Measurements from ENCODE around the gene ST6GAL2. TPM values are rescaled to one million over a fixed set of nuclear protein-coding genes. Genes with fewer than 3 reads are reported as not detected.
A peak's percentile ranks its signal among the peaks of the same experiment; 100 is the strongest.

The ST6GAL2 gene
- polyA plus RNA-seq, 1 of the 3 experiments (the other 2 are of a cell fraction) = 0.77 TPM

GRCh38 chr2:106828119-106828518 lies 57.8 kb downstream of the ST6GAL2 start:
- Histone ChIP-seq H3K27me3 (ENCODE audit: insufficient read depth) (no peaks in the 10 kb centered on the region), H2AFZ (ENCODE audit: low read depth) (no peak overlapping the region), H3K79me2 (ENCODE audit: insufficient read depth) (no peaks in the 10 kb centered on the region), H3K9me2 (no peaks in the 10 kb centered on the region), H3K4me1 (ENCODE audit: control insufficient read depth in 1 of 2, insufficient read depth in 2 of 2, low read depth in 1 of 2, low read length in 1 of 2) (no peaks in the 10 kb centered on the region), H3K4me3 (ENCODE audit: low read depth in 2 of 2, low read length in 1 of 2) (no peak overlapping the region), H3K9ac (no peak overlapping the region), H3K9me3 (no peaks in the 10 kb centered on the region), H3F3A (replicated peaks; ENCODE audit: insufficient read depth) (no peaks in the 10 kb centered on the region), H3K4me2 (no peak overlapping the region), H3K36me3 (replicated peaks in 1 of 2; ENCODE audit: control insufficient read depth in 1 of 2, insufficient read depth in 2 of 2, low read length in 1 of 2) (peaks cover 3 to 4% of the 10 kb centered on the region in 2 experiments), H4K20me1 (ENCODE audit: insufficient read depth) (no peaks in the 10 kb centered on the region), H3K27ac (ENCODE audit: low read depth in 2 of 2, low read length in 1 of 2) (no peak overlapping the region)
- ChIA-PET POLR2A (no interaction called here), CTCF (interaction anchor here (1.0 kb wide), 1 partner anchor 57 kb away, joined by 3 read pairs; no protein-coding TSS in a partner anchor)
- DNase-seq = no peak
- TF ChIP-seq GABPA (IDR thresholded peaks at IDR 0.05; ENCODE audit: low read depth) = no peak
- TF ChIP-seq RCOR1 (IDR thresholded peaks at IDR 0.05; ENCODE audit: low read length) = no peak
- no peak for TF ChIP-seq ELF1 (IDR thresholded peaks at IDR 0.05)
- TF ChIP-seq JUND (IDR thresholded peaks at IDR 0.05) = no peak
- TF ChIP-seq EP300 (IDR thresholded peaks at IDR 0.05; ENCODE audit: borderline replicate concordance in 1 of 2, low read depth in 1 of 2, low read length in 1 of 2) = no peak
- no peak for TF ChIP-seq POLR2AphosphoS5 (IDR thresholded peaks at IDR 0.05; ENCODE audit: low read depth, low read length)
- no peak for TF ChIP-seq NRF1 (IDR thresholded peaks at IDR 0.05; ENCODE audit: low read depth, low read length)
- TF ChIP-seq FOXM1 (IDR thresholded peaks at IDR 0.05; ENCODE audit: low read depth) = no peak
- TF ChIP-seq RXRA (IDR thresholded peaks at IDR 0.05; ENCODE audit: borderline replicate concordance, low read depth) = no peak
- no peak for TF ChIP-seq TEAD4 (IDR thresholded peaks at IDR 0.05; ENCODE audit: borderline replicate concordance, insufficient read depth)
- no peak for TF ChIP-seq CHD2 (IDR thresholded peaks at IDR 0.05; ENCODE audit: low read length, partially characterized antibody)
- TF ChIP-seq TAF1 (IDR thresholded peaks at IDR 0.05; ENCODE audit: borderline replicate concordance, low read depth, low read length) = no peak
- no peak for TF ChIP-seq SIN3A (IDR thresholded peaks at IDR 0.05; ENCODE audit: borderline replicate concordance, low read depth, low read length)
- TF ChIP-seq, protein P1, sequence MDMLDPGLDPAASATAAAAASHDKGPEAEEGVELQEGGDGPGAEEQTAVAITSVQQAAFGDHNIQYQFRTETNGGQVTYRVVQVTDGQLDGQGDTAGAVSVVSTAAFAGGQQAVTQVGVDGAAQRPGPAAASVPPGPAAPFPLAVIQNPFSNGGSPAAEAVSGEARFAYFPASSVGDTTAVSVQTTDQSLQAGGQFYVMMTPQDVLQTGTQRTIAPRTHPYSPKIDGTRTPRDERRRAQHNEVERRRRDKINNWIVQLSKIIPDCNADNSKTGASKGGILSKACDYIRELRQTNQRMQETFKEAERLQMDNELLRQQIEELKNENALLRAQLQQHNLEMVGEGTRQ (IDR thresholded peaks at IDR 0.05; ENCODE audit: borderline replicate concordance, low read depth, low read length) = no peak
- TF ChIP-seq RAD21 (IDR thresholded peaks at IDR 0.05; ENCODE audit: low read length) = no peak

GRCh38 chr2:106827158-106827557 lies 58.8 kb downstream of the ST6GAL2 start:
- Histone ChIP-seq H3K9me3 (no peaks in the 10 kb centered on the region), H3K9me2 (no peaks in the 10 kb centered on the region), H3K79me2 (ENCODE audit: insufficient read depth) (no peaks in the 10 kb centered on the region), H3K4me2 (no peak overlapping the region), H3K36me3 (replicated peaks in 1 of 2; ENCODE audit: control insufficient read depth in 1 of 2, insufficient read depth in 2 of 2, low read length in 1 of 2) (peaks cover 3 to 4% of the 10 kb centered on the region in 2 experiments), H3K4me1 (ENCODE audit: control insufficient read depth in 1 of 2, insufficient read depth in 2 of 2, low read depth in 1 of 2, low read length in 1 of 2) (no peaks in the 10 kb centered on the region), H3K27me3 (ENCODE audit: insufficient read depth) (no peaks in the 10 kb centered on the region), H3F3A (replicated peaks; ENCODE audit: insufficient read depth) (peaks cover 2% of the 10 kb centered on the region), H3K4me3 (ENCODE audit: low read depth in 2 of 2, low read length in 1 of 2) (no peak overlapping the region), H3K27ac (ENCODE audit: low read depth in 2 of 2, low read length in 1 of 2) (peak overlapping the region in 1 of 2 experiments; percentile 27; a peak in 1 of 4 replicates), H4K20me1 (ENCODE audit: insufficient read depth) (no peaks in the 10 kb centered on the region), H2AFZ (ENCODE audit: low read depth) (no peak overlapping the region), H3K9ac (no peak overlapping the region)
- ChIA-PET CTCF (no interaction called here), POLR2A (no interaction called here)
- DNase-seq = no peak
- WGBS (ENCODE audit: low lambda C conversion rate) = 41% methylated on average over 3 of the region's 3 CpGs
- TF ChIP-seq EZH2phosphoT487 (IDR thresholded peaks at IDR 0.05; ENCODE audit: borderline replicate concordance, low read depth) (no peak), RCOR1 (IDR thresholded peaks at IDR 0.05; ENCODE audit: low read length) (no peak), YY1 (IDR thresholded peaks at IDR 0.05; ENCODE audit: low read depth) (no peak), NRF1 (IDR thresholded peaks at IDR 0.05; ENCODE audit: low read depth, low read length) (no peak), TAF1 (IDR thresholded peaks at IDR 0.05; ENCODE audit: borderline replicate concordance, low read depth, low read length) (no peak), NFIC (IDR thresholded peaks at IDR 0.05; ENCODE audit: borderline replicate concordance) (no peak), MXI1 (IDR thresholded peaks at IDR 0.05; ENCODE audit: low read depth, low read length) (no peak), REST (IDR thresholded peaks at IDR 0.05; ENCODE audit: low read depth, low read length) (no peak), RAD21 (IDR thresholded peaks at IDR 0.05; ENCODE audit: low read length) (no peak), ELF1 (IDR thresholded peaks at IDR 0.05) (no peak)
- TF ChIP-seq, protein P1 (IDR thresholded peaks at IDR 0.05; ENCODE audit: borderline replicate concordance, low read depth, low read length) = no peak
- TF ChIP-seq, protein P2, sequence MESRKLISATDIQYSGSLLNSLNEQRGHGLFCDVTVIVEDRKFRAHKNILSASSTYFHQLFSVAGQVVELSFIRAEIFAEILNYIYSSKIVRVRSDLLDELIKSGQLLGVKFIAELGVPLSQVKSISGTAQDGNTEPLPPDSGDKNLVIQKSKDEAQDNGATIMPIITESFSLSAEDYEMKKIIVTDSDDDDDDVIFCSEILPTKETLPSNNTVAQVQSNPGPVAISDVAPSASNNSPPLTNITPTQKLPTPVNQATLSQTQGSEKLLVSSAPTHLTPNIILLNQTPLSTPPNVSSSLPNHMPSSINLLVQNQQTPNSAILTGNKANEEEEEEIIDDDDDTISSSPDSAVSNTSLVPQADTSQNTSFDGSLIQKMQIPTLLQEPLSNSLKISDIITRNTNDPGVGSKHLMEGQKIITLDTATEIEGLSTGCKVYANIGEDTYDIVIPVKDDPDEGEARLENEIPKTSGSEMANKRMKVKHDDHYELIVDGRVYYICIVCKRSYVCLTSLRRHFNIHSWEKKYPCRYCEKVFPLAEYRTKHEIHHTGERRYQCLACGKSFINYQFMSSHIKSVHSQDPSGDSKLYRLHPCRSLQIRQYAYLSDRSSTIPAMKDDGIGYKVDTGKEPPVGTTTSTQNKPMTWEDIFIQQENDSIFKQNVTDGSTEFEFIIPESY (IDR thresholded peaks at IDR 0.05; ENCODE audit: borderline replicate concordance, low read depth) = no peak
